Lung (tissue), 12 donors: ENCODE results near the gene C2orf76. TPM values are rescaled to one million over a fixed set of nuclear protein-coding genes. Genes with fewer than 3 reads are reported as not detected.

Source experiments
- ATAC-seq: fragments of 200-7000 bp; cut with Tn5 transposase; one replicate; pipeline ENCODE4 v1.9.1; 2020; ENCODE audit warnings: moderate number of reproducible peaks; ENCODE audit not compliant: insufficient read depth, low FRiP score
- DNase-seq, 3 donors: peaks; one replicate each; pipeline ENCODE4 v3.0.0-alpha.2; 2013 to 2017
- H3K27ac ChIP-seq, 2 donors: one replicate each; pipeline ENCODE4 v1.5.1; 2013; ENCODE audit warnings: mild to moderate bottlenecking in 2 of 2, moderate library complexity in 2 of 2, control low read depth in 1 of 2, inconsistent platforms in 1 of 2, low read depth in 1 of 2, low read length in 1 of 2
- H3K27me3 ChIP-seq, 3 donors: one replicate each; pipeline ENCODE4 v1.5.1; 2013; ENCODE audit warnings: low read length in 2 of 3; ENCODE audit not compliant: control insufficient read depth in 3 of 3, insufficient read depth in 3 of 3
- H3K36me3 ChIP-seq, 4 donors: one replicate each; pipeline ENCODE4 v1.5.1; 2013; ENCODE audit warnings: low read length in 4 of 4, mild to moderate bottlenecking in 1 of 4, moderate library complexity in 1 of 4; ENCODE audit not compliant: control insufficient read depth in 4 of 4, insufficient read depth in 4 of 4
- H3K4me1 ChIP-seq, 5 donors: one replicate each; pipeline ENCODE4 v1.5.1; 2013; ENCODE audit warnings: low read length in 5 of 5, mild to moderate bottlenecking in 2 of 5, moderate library complexity in 1 of 5; ENCODE audit not compliant: control insufficient read depth in 5 of 5, insufficient read depth in 5 of 5
- H3K4me3 ChIP-seq: one replicate; pipeline ENCODE4 v1.5.1; 2013; ENCODE audit warnings: mild to moderate bottlenecking, control low read depth, moderate library complexity
- H3K9ac ChIP-seq, 2 donors: one replicate each; pipeline ENCODE4 v1.5.1; 2013; ENCODE audit warnings: low read length in 2 of 2, control low read depth in 1 of 2; ENCODE audit not compliant: insufficient read depth in 1 of 2
- H3K9me3 ChIP-seq, 4 donors: one replicate each; pipeline ENCODE4 v1.5.1; 2013; ENCODE audit warnings: low read length in 3 of 4, mild to moderate bottlenecking in 1 of 4, moderate library complexity in 1 of 4; ENCODE audit not compliant: control insufficient read depth in 4 of 4, insufficient read depth in 3 of 4
- CTCF ChIP-seq: IDR thresholded peaks from 2 replicates; pipeline ENCODE4 v1.5.1; 2012; ENCODE audit warnings: mild to moderate bottlenecking; ENCODE audit errors: control extremely low read depth, extremely low read depth
- WGBS, 2 donors: extraction: QIAGEN DNeasy Blood & Tissue Kit; methylation state at CpG; one replicate each; pipeline ENCODE4 v1.1.7; 2013; 5-methylcytosine and 5-hydroxymethylcytosine counted together
- polyA plus RNA-seq, 2 donors: library from polyadenylated mRNA; stranded (reverse); fragments of 200-250 nt; gene quantifications; one replicate each; pipeline ENCODE4 v1.2.1, GENCODE V29; 2013
- total RNA-seq, 2 donors: library from RNA; depleted of rRNA in 1 of 2; stranded (reverse); fragments of >200 nt in 1 of 2; gene quantifications; one replicate each; pipeline ENCODE4 v1.2.1, GENCODE V29; 2014 to 2021
- donor health status: control.
- donor health status: control.
- donor health status: Bipolar disorder and iron deficiency.
- donor health status: healthy.
- donor health status: DM: yes; HTN: yes; CAD: no.

Gene C2orf76
- total and polyA plus RNA-seq, 4 donors, result 9.1 to 24.6 (median 17.3) TPM

- peaks cover 5 to 19% (median 10%) of the 10 kb centered on the region in 5 donors for H3K4me1 ChIP-seq
- peaks cover 0 to 2% (median 0%) of the 10 kb centered on the region in 4 donors for H3K9me3 ChIP-seq
- 7 to 9% methylated on average over 29 to 32 of the region's 32 CpGs for WGBS, 2 donors
- H3K4me3 ChIP-seq, result peak overlapping the region; percentile 83
- no peak for TF ChIP-seq CTCF
- peak overlapping the region; percentile 16 to 26 for H3K9ac ChIP-seq
- no peaks in the 10 kb centered on the region for H3K27me3 ChIP-seq
- peaks cover 20 to 25% (median 21%) of the 10 kb centered on the region in 4 donors for H3K36me3 ChIP-seq
- ATAC-seq, result peak; percentile 28
- peak overlapping the region; percentile 75 to 79 for H3K27ac ChIP-seq
- peak; percentile 43 to 47 (median 46) for DNase-seq
Measured at GRCh38 chr2:119367472-119368099, 952 bp upstream of the C2orf76 start.

GRCh38 chr2:119366161-119366648 lies 429 bp downstream of the C2orf76 start:
- no peak for TF ChIP-seq CTCF
- Histone ChIP-seq H3K9ac (peak overlapping the region; percentile 47 to 56), H3K4me1 (peaks cover 5 to 19% (median 10%) of the 10 kb centered on the region in 5 donors), H3K4me3 (peak overlapping the region; percentile 83), H3K27ac (peak overlapping the region; percentile 83 to 89), H3K27me3 (no peaks in the 10 kb centered on the region), H3K36me3 (peaks cover 10 to 16% (median 13%) of the 10 kb centered on the region in 4 donors), H3K9me3 (no peaks in the 10 kb centered on the region)
- 2 to 5% methylated on average over 17 of the region's 17 CpGs for WGBS, 2 donors
- DNase-seq (no peak), ATAC-seq (no peak)

- no peak overlapping the region for H3K4me3 ChIP-seq
- H3K27ac ChIP-seq, result no peak overlapping the region
- H3K9ac ChIP-seq, result no peak overlapping the region
- H3K27me3 ChIP-seq, result no peaks in the 10 kb centered on the region
- H3K9me3 ChIP-seq, result no peaks in the 10 kb centered on the region
- TF ChIP-seq CTCF, result no peak
- WGBS, 2 donors, result 54 to 62% methylated on average over 6 of the region's 6 CpGs
- DNase-seq (no peak), ATAC-seq (no peak)
- H3K36me3 ChIP-seq, result peaks cover 2 to 10% (median 6%) of the 10 kb centered on the region in 4 donors
- H3K4me1 ChIP-seq, result peaks cover 5 to 19% (median 10%) of the 10 kb centered on the region in 5 donors
Measured at GRCh38 chr2:119365436-119365835, 1.2 kb downstream of the C2orf76 start.
